GM04504 (cell line): Measurements from ENCODE around the gene GPSM3.
"Not testable (repeated sequence)": the region's sequence is repeated elsewhere in the genome, so short reads cannot be mapped to it uniquely, and the experiment has no call there.

Experiments used
- DNase-seq: peaks from one replicate; pipeline ENCODE4 v3.0.0-alpha.2; 2012; ENCODE audit warnings: low read depth

GPSM3 gene

GRCh38 chr6:32192608-32193039 lies at the start of gene GPSM3:
TSS of gene GPSM3 (minus strand) at chr6:32192643. CDS start at chr6:32192513, 130 bp downstream.
- no peak for DNase-seq

DNA sequence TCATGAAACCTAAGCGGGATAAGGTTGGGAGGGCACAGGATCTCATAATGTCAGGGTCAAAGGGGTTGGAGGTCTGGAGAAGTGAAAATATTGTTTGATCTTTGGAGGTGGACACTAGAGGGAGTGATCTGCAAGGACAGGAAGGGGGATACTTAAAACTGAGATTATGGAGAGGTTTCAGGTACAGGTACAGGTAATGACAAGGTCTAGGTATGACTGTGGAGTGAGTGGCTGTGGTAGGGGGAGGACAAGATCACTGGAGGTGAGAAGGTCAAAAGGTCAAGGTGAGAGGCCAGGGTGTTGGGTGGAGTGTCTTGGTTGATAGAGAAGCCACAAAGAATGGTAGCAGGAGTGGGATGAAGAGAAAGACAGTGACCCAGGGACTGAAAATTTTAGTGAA lies 48.2 kb upstream of the GPSM3 start:
- DNase-seq: no peak

DNA sequence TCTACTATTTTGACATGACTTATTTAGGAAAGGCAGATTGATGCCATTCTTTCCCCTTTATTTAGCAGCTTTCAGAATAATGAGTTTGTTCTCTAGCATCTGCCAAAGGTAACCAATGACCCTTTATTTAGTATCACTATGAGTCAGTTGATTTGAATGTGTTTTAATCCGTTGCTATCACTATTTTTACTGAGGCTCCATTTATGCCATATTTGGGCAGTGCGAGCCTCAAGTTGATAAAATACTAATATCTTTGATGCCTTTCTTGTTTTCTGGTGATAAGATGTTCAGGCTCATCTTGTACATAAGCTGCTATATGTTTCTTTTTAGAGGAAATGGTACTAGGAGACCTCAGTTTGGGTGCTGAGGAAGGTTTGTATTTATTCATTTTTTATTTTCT lies 47.0 kb upstream of the GPSM3 start:
- DNase-seq: no peak

DNA sequence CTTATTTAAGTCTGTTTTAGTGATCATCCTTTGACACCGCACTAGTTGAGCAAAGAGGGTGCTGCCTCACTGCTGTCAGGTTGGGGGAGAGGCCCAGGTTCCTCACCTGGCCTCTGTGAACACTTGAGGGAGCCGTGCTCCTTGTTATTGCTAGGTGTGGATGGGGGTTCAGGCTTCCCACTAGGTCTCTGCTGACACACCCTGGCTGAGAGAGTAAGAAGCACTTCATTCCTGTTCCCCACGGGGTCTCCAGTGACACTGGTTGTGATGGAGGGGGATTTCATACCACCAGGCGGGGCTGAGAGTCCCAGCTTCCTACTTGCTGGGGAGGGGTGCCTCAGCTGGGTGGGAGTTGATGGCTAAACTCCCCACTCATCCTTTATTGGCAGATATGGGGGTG lies 42.5 kb upstream of the GPSM3 start:
- no peak for DNase-seq

GRCh38 chr6:32226434-32226833 lies 34.0 kb upstream of the GPSM3 start:
- DNase-seq: no peak

GRCh38 chr6:32224696-32225095 lies 32.3 kb upstream of the GPSM3 start:
- no peak for DNase-seq

DNA sequence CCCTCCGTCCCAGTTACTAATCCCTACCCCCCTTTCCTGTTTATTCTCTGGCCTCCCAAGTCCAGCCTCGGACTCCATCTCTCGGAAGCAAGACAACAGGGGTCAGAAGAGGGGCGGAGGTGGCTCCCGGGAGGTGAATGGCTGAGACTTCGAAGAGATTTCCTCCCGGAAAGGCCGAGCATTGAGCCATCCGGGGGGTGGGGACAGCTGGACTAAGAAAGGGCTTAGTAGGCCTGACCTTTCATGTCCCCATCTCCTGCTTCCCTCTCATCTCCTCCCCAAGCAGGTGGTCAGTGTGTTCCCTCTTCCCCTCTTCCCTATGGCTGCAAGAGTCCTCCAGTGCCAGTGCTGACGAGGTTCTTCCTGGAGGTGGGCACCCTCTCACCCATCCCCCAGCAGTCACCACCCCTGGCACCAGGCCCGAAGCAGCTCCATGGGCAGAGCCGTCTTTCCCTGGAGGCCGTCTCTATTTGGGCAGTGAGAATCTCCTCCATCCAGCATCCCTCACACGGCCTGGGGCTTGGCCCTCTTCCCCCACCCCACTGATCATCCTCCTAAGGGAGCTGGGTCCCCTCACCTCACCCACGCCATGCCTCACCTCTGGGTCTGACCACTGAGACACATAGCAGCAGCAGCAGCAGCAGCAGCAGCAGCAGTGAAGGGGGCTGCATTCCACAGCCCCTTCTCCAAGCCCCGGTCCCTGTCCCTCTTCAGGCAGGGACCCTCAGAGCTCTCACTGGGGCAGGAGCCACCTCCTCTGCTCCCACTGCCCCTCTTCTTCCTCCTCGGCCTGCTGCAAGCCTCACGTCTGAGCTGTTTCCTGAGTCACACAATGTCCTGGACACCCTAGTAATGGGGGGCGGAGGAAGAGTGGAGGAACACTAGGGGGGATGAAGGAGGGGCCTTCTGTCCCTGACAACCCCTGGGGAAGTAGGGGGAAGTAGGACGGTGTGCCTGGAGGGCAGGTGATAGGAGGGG lies 31.1 kb upstream of the GPSM3 start, which contains the start of gene NOTCH4:
Gene NOTCH4, minus strand, starts transcription at position 810 of the 978 bp plus-strand sequence. Its CDS starts 139 bp downstream, at position 671.
- DNase-seq: no peak

DNA sequence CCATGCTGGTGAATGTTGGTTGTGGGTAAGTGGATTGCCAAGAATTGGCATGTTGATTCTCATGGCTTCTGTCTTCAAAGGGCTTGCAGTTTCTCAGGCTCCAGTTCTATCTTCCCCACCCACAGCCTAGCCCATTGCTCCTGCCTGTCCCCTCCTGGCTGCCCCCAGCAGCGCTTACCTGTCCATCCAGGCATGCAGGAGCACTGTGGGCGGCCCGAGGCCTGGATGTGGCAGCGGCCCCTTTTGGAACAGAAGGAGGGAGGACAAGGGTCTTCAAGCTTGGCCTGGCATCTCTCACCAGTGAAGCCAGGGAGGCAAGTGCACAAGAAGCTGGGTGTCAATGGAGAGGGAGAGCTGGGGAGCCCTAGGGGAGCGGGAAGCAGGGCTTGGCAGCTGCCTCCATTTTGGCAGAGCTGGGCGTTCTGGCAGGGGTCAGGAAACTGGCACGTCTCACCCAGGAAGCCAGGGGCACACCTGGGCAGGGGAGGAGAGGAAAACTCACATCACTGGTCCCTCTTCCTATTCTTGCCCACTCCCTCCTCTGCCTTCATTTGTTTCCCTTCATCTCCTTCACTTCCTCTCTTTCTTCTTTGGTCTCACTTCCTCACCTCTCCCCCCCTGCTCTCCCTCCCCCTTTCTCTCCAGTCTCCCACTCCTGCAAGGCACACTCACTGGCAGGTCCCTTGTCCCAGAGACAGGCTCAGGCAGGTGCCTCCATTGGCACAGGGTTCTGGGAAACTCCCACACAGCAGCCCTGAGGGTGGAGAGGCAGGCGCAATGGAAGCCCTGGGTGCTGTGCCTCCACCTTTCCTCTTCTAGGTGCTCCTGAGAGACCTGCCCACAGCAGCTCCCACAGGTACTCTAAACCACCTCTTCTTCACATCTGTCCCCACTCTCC lies 30.1 kb upstream of the GPSM3 start:
- DNase-seq: no peak

- DNase-seq: no peak
Measured at GRCh38 chr6:32220021-32220420, 27.6 kb upstream of the GPSM3 start.

DNA sequence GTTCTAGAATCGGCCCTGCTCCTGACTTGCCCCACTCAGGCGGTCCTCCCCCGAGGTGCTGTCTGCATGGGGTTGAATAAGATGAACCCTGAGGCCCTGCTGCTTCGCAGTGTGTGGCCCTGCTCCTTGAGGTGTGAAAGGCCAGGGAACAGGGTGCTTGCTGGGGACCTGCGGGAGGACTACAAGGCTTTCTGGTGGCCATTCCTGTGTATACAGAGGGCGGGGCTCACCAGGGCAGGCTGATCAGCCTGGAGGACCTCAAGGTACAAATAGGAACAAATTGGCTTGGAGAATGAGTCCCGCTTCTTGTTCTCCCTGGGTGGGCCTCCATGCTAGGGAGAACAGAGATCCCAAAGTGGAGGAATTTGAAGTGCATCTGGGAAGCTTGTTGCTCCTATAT lies 25.7 kb upstream of the GPSM3 start:
- DNase-seq: no peak

DNA sequence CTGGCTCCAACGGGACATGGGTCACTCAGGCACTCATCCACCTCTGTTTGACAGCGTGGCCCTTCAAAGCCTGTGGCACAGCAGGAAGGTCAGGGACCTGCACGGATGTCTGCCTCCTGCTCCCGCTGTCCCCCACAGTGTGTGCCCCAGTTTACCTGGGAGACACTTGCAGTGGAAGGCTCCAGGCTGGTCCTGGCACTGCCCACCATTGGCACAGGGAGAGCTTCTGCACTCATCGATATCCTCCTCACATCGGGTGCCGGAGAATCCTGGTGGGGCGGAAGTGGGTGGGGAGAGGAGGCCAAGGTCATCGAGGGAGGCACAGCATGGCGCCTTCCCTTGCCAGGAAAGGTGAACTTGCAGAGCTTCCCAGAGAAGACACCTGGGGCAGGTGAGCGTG lies 24.6 kb upstream of the GPSM3 start:
- no peak for DNase-seq

DNA sequence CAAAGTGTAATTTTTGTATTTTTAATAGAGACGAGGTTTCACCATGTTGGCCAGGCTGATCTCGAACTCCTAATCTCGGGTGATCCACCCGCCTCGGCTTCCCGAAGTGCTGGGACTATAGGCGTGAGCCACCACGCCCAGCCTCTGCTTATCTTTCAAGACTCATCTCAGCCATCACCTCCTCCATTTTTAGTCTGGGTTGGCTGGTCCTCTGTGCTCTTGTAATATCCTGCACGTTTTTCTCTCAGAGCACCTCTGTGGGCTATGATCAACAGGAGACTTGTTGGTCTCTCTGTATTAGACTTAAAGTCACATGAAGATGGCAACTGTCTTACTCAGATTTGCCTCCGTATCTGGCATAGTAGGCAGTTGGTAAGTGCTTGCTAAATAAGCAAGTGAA lies 23.8 kb upstream of the GPSM3 start:
- no peak for DNase-seq

GRCh38 chr6:32215617-32216016 lies 23.2 kb upstream of the GPSM3 start:
- DNase-seq: no peak

DNA sequence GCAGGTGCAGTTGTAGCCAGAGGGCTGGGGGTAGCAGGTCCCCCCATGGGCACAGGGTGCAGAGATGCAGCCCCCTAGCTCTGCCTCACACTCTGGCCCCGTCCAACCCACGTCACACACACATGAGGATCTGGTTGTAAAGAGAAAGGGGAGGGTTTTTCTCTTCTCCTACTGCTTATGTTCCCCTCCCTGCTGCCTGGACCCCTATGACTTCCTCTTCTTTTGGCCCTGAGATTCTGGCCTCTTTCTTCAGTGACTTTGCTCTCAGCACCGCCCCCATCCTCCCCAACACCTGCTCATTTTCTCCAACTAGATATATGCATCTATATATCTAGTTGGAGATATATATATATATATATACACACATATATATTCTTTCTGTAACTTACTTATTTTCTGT lies 21.7 kb upstream of the GPSM3 start:
- no peak for DNase-seq

DNA sequence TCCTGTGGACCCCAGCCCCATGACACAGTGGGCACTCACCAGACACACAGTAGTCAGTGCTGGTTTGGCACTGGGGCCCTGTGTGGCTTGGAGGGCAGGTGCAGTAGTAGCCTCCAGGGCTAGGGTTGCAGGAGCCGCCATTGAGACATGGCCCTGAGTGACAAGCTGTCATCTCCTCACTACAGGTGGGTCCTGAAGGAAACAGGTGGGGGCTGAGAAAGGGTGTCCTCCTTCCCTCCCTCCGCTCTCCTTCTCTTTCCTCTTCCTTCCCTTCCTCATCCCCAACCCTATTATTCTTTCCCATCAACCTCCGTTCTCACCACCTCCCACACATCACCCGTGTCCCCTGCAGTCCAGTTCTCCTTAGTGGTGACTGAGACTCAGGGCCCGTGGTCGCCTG lies 21.2 kb upstream of the GPSM3 start:
- no peak for DNase-seq

DNA sequence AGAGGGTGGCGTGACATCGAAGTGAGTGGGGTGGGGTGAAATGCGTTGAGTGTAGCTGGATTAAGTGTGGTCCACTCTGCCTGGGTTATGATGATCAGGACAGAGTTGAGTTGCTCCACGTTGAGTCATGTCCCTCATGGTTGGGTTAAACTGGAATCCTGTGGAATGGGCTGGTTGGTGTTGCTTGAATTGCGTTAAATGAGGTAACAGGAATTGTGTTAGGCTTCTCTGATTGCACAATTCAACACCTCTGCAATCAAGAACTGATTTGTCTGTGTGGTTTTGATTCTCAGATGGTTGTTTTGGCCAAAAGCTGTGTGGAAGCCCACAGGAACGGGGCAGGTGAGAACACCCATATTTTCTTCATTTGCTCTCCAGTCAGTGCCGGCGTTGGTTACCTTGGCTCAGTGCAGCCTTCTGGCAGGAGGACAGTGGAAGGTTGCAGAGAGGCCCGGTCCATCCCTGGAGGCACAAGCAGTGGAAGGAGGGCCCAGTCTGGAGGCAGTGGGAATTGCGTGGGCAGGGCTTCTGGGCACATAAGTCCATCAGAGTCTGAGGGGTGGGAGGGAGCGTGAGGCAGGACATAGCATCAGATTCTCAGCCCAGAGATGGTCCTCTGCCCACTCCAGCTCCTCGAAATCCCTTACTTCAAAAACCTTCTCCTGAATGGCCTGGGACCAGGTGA lies 19.8 kb upstream of the GPSM3 start:
- no peak for DNase-seq

DNA sequence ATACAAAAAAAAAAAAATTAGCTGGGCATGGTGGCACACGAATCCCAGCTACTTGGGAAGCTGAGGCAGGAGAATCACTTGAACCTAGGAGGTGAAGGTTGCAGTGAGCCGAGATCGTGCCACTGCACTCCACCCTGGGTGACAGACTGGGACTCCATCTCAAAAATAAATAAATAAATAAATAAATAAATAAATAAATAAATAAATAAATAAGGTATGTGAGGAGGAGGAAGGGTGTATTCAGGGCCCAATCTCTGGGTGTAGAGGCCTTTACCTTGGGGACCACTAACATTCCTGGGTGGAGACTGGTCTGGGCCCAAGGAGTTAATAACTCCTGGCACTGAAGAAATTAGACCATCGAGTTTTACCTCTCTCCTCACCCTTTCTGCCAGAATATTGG lies 19.0 kb upstream of the GPSM3 start:
- not testable (repeated sequence) for DNase-seq

- DNase-seq: no peak
Measured at GRCh38 chr6:32210191-32210601, 17.8 kb upstream of the GPSM3 start.

DNA sequence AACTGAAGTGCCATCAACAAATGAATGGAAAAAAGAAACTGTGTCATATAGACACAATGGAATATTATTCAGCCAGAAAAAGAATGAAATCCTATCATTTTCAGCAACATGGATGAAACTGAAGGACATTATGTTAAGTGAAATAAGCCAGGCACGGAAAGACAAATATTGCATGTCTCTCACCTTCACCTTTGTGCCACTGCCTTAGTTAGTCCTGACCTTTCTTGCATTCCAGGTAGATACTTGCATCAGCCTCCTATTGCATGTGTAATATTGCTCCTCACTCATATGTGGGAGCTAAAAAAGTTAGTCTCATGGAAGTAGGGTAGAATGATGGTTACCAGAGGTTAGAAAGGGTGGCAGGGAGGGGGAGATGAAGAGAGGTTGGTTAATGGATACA lies 16.6 kb upstream of the GPSM3 start:
- DNase-seq: no peak

DNA sequence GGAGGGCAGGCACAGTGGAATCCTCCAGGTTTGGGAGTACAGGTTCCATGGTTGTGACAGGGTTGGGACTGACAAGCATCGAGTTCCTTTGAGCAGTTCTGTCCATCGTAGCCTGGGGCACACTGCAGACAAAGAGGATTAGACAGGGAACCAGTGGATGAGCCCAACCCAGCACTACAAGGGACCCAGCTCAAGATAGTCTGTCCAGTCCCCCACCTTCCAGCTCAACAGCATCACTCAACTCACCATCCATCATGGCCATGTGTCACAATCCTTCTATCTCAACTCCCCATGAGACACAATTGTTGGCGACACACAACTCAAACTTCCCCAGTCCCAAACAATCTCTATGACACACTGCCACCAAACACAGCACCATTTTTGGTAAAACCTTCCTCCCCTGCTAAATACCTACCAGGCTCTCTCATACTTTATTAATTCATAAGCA lies 11.8 kb upstream of the GPSM3 start:
- DNase-seq: no peak

DNA sequence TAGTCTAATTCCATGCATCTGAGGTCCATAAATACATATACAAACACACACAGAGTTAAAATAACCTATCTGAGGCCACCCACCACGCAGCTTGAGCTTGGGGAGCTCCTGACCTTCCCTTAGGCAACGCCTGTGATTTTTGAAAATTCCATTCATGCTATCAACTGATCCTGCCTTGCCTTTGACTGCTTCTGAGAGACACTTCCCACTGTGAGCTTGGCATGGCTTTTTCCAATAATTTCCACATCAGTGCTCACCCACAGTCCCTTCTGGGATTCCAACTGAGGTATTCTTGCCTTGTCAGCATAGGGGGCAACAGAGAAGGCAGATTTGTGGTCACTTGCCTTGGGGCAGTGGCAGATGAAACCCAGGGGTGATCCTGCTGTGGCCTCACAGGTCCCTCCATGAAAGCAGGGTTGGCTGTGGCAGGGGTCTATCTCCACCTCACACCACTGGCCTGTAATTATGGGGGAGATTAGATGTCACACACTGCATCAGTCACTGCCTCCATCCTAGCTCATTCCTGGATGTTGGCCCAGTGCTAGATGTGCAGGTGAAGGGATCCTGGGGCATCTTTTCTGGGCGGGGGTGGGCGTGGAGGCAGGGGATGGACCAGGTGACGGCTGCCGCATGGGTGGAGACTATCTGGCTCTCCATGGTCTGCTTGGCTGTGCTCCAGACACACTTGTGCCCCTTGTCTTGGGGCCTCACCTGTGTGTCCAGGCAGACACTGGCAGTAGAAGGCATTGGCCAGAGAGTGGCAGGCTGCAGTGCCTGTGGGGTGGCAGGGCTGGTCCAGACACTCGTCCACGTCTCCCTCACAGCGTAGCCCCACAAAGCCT lies 11.2 kb upstream of the GPSM3 start:
- DNase-seq: no peak
